Effector memory CD8-positive, alpha-beta T cell (primary cell): ENCODE measurements around the gene HRK.

ENCODE experiments used
- ATAC-seq: fragments of 150-1000 bp; cut with Tn5 transposase; replicated peaks from 2 replicates; pipeline ENCODE4 v1.10.0; 2021; ENCODE audit warnings: mild to moderate bottlenecking, moderate library complexity
- DNase-seq, 3 experiments: peaks; one replicate each; pipeline ENCODE4 v3.0.0; 2021
- H3K27ac Mint-ChIP-seq, 2 donors: one replicate each; pipeline ENCODE4 v1.8.0; 2022; ENCODE audit warnings: mild to moderate bottlenecking in 2 of 2, mixed read lengths in 2 of 2, moderate library complexity in 2 of 2
- H3K27me3 Mint-ChIP-seq, 2 donors: one replicate each; pipeline ENCODE4 v1.8.0; 2022; ENCODE audit warnings: mixed read lengths in 2 of 2
- H3K36me3 Mint-ChIP-seq: one replicate; pipeline ENCODE4 v1.8.0; 2022; ENCODE audit warnings: mild to moderate bottlenecking, moderate library complexity, mixed read lengths; ENCODE audit not compliant: insufficient read depth
- H3K4me1 Mint-ChIP-seq, 2 donors: one replicate each; pipeline ENCODE4 v1.8.0; 2022; ENCODE audit warnings: low read depth in 2 of 2, mixed read lengths in 2 of 2
- H3K4me3 Mint-ChIP-seq, 2 donors: one replicate each; pipeline ENCODE4 v1.8.0; 2022; ENCODE audit warnings: mild to moderate bottlenecking in 2 of 2, mixed read lengths in 2 of 2, moderate library complexity in 2 of 2
- H3K9me3 Mint-ChIP-seq, 2 donors: one replicate each; pipeline ENCODE4 v1.8.0; 2022; ENCODE audit warnings: mixed read lengths in 2 of 2

The HRK gene

DNA sequence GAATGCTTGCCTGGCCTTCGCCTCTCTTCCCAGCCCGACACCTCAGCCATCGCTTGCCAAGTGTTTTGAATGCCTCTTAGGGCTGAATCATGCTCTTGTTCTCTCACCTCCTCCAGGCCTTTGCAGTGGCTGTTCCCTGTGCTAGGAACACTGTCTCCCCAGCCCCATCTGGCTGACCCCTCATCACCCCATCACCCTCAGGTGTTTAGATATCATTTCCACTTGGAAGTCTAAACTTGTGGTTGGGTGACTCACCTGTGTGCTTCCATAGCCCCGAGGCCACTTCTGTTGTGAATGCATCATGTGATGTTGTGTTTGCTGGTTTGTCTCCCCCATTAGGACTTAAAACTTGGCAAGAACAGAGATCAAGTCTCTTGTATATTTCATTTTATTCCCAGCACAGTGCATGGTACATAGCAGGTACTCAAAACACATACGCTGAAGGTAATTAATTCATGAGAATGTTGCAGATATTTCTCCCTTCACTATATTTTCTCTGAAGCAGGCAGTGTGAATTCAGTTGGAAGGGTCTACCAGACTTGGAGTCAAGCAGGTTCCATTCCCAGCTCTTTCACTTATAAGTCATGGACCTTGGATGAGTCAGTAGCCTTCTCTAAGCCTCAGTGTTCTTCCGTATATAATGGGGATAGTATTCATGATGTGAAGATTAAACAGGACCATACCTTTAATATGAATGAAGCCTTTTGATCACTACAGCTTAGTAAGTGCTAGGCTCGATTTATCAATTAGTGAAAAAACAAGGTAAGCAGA lies 67.8 kb downstream of the HRK start:
- DNase-seq = no peak
- ATAC-seq = no peak
- peaks cover 4 to 8% of the 10 kb centered on the region in 2 donors for H3K4me1 Mint-ChIP-seq
- H3K9me3 Mint-ChIP-seq = no peaks in the 10 kb centered on the region
- H3K27ac Mint-ChIP-seq = no peak overlapping the region
- H3K4me3 Mint-ChIP-seq = no peak overlapping the region
- peaks cover 7% of the 10 kb centered on the region for H3K36me3 Mint-ChIP-seq
- no peaks in the 10 kb centered on the region for H3K27me3 Mint-ChIP-seq

DNA sequence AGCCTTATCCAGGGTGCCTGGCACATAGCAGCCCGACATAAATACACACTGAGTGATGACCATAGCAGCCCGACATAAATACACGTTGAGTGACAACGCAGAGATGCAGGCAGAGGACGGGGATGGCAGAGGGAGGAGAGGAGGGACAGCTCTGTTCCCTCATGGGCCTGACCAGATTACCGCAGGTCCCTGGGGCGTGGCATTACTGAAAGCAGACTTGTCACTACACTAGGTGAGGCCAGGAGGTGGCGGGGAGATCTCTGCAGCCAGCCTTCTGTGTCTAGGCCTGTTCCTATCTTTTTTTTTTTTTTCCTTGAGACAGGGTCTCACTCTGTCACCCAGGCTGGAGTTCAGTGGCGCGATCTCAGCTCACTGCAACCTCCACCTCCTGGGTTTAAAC lies 69.0 kb downstream of the HRK start:
- Mint-ChIP-seq H3K4me1 (no peaks in the 10 kb centered on the region), H3K27ac (no peak overlapping the region), H3K9me3 (no peaks in the 10 kb centered on the region), H3K36me3 (no peaks in the 10 kb centered on the region), H3K27me3 (no peaks in the 10 kb centered on the region), H3K4me3 (no peak overlapping the region)
- ATAC-seq (no peak), DNase-seq (no peak)

DNA sequence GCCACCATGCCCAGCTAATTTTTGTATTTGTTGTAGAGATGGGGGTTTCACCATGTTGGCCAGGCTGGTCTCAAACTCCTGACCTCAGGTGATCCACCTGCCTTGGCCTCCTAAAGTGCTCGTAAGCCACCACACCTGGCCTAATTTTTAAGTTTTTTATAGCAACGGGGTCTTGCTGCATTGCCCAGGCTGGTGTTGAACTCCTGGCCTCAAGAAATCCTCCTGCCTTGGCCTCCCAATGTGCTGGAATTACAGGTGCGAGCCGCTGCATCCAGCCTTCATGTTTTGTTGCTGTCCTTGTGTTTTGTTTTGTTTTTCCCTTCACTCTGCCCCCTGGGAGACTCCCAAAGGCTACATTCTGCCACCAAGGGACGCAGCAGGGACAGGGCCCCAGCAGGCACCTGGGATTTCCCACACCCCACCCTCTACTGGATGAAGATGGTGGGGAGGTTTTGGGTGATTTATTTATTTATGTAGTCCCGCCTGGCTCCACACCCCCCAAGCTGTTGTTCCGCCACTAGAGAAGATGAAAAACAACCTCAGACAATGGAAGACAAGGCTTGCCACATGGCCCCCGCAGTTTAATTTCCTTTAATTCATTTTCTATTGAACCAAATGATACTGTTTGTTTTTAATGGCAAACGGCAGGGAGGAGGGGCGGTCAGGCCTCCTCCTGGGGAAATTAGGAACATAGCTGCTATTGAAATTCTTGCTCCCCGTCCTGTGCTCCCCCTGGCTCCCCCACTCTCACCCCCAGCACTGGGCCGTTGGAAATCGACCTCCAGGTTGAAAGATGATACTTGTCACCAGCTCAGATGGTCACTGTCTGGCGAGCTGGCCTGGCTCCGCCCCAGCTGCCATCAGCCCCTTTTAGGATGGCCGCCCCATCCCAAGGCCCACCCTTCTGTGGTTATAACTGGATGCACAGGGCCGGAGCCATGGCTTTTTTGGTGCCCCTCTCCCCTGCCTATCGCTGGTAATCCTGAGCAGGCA lies 72.8 kb downstream of the HRK start:
- no peak overlapping the region for H3K4me3 Mint-ChIP-seq
- no peak overlapping the region for H3K27ac Mint-ChIP-seq
- no peaks in the 10 kb centered on the region for H3K27me3 Mint-ChIP-seq
- H3K36me3 Mint-ChIP-seq = peaks cover 2% of the 10 kb centered on the region
- ATAC-seq = no peak
- no peaks in the 10 kb centered on the region for H3K4me1 Mint-ChIP-seq
- no peaks in the 10 kb centered on the region for H3K9me3 Mint-ChIP-seq
- DNase-seq = no peak

DNA sequence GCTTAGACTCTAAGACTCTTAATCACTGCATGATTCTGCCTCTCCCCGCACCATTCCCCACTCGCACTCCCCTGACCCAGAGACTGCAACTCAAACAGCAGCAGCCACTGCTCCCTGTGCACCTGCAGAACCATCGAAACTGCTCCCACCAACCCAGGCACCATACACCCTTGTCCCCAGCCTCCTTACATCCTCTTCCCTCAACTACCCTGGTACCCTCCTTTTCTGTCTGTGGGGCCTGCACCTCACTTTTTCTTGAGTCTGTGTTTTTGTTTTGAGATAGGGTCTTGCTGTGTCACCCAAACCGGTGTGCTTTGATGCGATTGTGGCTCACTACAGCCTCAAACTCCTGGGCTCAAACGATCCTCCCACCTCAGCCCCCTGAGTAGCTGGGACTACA lies 73.7 kb downstream of the HRK start:
- Mint-ChIP-seq H3K4me3 (no peak overlapping the region), H3K36me3 (peaks cover 2% of the 10 kb centered on the region), H3K4me1 (no peaks in the 10 kb centered on the region), H3K27ac (no peak overlapping the region), H3K27me3 (no peaks in the 10 kb centered on the region), H3K9me3 (no peaks in the 10 kb centered on the region)
- no peak for ATAC-seq
- no peak for DNase-seq

DNA sequence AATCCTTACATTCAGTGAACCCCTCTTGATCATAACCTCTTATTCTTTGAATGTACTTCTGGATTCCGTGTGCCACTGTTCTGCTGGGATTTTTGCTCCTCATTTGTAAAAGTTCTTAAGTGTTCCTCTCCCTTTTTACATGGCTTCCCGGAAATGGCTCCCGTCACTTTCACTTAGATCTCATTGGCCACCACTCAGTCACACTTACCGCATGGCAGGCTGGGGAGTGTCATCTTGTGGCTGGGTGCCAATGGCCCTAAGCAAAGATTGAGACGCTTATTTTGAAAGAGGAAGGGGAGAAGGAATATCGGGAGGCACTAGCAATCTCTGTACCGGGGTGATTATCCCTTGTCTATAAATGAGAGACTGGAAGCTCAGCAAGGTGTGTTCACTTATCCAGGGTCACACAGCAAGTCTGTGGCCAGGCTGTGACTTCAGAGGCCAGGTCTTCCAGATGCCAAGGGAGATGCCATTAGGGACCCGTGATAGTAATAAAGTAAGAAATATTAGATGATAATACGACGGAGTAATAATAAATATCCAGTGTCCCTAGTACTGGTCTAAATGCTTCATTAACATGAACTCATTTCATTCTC lies 74.3 kb downstream of the HRK start:
- DNase-seq = no peak
- Mint-ChIP-seq H3K9me3 (no peaks in the 10 kb centered on the region), H3K4me1 (no peaks in the 10 kb centered on the region), H3K36me3 (peaks cover 2% of the 10 kb centered on the region), H3K4me3 (no peak overlapping the region), H3K27me3 (no peaks in the 10 kb centered on the region), H3K27ac (no peak overlapping the region)
- no peak for ATAC-seq
